AG09309 (cell line): ENCODE measurements around the gene SLC25A38.

Experiments used
- DNase-seq: peaks from one replicate; pipeline ENCODE4 v3.0.0-alpha.2; 2010; ENCODE audit warnings: low read depth
- H3K4me3 ChIP-seq: 2 replicates; pipeline ENCODE4 v1.5.1; 2011; ENCODE audit warnings: mild to moderate bottlenecking, low read depth, low read length, moderate library complexity; ENCODE audit not compliant: control insufficient read depth
- CTCF ChIP-seq: IDR thresholded peaks from 2 replicates; pipeline ENCODE4 v1.5.1; 2011; ENCODE audit warnings: mild to moderate bottlenecking, low read depth, low read length, inconsistent platforms; ENCODE audit not compliant: insufficient read depth, control insufficient read depth; ENCODE audit errors: missing control alignments

The SLC25A38 gene

DNA sequence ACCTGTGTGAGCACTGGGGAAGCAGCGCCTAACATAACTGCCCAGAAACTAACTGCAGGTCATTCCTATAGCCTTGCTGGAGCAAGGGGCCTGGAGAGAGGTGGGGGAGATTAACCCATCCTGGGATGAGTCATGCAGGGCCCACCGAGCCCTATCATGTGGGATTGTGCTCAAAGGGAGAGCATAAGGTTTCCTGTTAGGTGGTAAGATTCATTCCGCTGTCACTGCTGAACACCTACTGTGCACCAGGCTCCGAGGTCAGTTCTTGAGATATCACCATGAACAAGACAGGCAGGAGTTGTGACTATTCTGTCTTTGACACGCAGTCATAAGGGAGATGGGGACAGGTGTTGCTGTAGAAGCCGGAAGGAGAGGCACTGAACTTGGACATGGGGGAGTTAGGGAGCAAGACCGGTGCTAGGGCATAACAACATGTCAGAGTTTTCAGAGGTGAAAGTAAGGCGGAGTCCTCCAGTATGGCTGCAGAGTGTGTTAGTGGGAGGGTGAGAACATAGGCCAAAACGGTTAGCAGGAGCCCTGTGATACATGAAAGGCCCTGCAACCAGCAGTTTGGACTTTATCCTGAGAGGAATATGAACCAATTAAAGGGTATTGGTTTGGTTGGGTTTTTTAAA is 2.4 kb downstream of the SLC25A38 start:
- H3K4me3 ChIP-seq = no peak overlapping the region
- TF ChIP-seq CTCF = no peak
- no peak for DNase-seq

DNA sequence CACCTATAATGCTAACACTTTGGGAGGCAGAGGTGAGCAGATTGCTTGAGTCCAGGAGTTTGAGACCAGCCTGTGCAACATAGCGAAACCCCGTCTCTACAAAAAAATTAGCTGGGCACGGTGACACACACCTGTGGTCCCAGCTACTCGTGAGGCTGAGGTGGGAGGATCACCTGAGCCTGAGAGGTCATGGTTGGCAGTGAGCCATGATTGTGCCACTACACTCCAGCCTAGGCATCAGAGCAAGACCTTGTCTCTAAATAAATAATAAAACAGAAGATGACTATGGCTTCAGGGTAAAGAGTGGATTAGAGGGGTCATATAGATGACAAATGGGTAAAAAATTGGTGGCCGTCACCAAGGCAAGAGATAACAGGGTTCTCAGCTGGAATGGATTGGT is 3.1 kb downstream of the SLC25A38 start:
- no peak overlapping the region for H3K4me3 ChIP-seq
- no peak for DNase-seq
- no peak for TF ChIP-seq CTCF

DNA sequence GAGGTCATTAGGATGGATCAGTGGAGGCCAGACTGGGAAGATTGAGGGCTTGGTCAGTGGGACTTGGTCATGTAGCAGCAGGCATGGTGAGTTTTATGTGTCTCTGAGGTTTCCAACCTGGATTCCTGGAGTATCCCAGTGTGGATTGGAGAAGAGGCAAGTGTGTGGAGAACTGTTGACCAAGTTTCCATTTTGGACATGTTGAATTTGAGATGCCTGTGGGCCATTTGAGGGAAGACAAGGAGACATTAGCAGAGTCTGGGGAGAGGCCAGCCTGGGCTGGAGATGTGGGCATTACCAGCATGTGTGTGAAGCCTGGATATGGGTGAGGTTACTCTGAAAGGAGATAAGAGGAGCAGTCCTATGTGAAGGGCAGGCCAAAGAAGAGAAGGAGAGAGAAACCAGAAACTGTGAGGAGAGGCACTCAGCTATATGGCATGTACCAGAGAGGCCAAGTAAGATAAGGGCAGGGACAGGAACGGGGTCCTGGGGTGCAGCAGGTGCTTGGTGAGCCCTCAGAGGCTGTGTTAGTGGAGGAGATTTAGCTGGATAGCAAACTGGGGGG is 4.3 kb downstream of the SLC25A38 start:
- DNase-seq = no peak
- no peak for TF ChIP-seq CTCF
- no peak overlapping the region for H3K4me3 ChIP-seq

- no peak overlapping the region for H3K4me3 ChIP-seq
- no peak for DNase-seq
- TF ChIP-seq CTCF = no peak
These were observed 5.0 kb downstream of the SLC25A38 start for GRCh38 chr3:39388153-39388552.

GRCh38 chr3:39388741-39389248 is 5.6 kb downstream of the SLC25A38 start:
- no peak for TF ChIP-seq CTCF
- no peak overlapping the region for H3K4me3 ChIP-seq

GRCh38 chr3:39390181-39390580 is 7.0 kb downstream of the SLC25A38 start:
- TF ChIP-seq CTCF = no peak
- no peak for DNase-seq
- no peak overlapping the region for H3K4me3 ChIP-seq

More at GRCh38 chr3:39388741-39389248, 5.6 kb downstream of the SLC25A38 start:
- DNase-seq = no peak
